ENCODE measurements around the gene ADCY2. TPM values are rescaled to one million over a fixed set of nuclear protein-coding genes. Genes with fewer than 3 reads are reported as not detected.

The ADCY2 gene
- total RNA-seq, 1 experiment from 2014 or later, result not detected

- no peak for DNase-seq
- Histone ChIP-seq H3K36me3 (no peaks in the 10 kb centered on the region), H3K27me3 (no peaks in the 10 kb centered on the region), H3K4me3 (no peak overlapping the region), H3K9me3 (no peaks in the 10 kb centered on the region)
Measured at GRCh38 chr5:7849681-7850394, 453.9 kb downstream of the ADCY2 start.

DNA sequence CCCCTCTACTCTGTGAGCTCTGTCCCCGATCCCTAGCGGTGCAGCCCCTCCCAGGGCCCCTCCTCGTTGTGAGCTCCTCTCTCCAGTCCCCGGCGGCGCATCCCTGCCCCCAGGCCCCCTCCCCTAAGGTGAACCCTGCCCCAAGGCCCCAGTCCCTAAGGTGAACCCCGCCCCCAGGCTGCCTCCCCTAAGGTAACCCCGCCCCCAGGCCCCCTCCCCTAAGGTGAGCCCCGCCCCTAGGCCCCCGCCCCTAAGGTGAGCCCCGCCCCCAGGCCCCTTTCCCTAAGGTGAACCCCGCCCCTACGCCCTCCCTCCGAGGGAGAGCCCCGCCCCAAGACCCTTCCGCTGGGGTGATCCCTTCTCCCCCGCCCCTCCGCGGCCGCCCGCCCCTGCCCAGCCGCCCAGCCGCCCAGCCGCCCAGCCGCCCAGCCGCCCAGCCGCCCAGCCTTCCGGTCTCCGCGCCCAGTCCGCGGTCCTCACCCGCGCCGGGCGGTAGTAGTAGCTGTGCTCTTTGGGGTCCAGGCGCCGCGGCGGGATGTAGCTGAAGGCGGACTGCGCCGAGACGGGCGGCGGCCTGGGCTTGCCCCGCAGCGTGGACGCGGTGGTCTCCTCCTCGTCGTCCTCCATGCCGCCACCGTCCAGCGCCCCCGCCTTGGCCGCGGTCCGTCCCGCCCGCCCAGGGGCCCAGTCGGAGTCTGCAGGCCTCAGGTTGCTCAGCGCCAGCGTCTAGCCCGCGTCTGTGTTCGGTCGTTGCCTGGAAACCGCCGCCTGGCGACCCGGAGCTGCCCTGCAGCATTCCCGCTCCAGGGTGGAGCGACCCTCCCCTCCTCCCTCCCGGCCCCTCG, 454.7 kb downstream of the ADCY2 start, which contains the start of gene CFAP90:
TSS of gene CFAP90 (minus strand) at position 739 of the 845 bp plus-strand sequence. CDS start at position 627, 112 bp downstream.
- Histone ChIP-seq H3K4me3 (peak within 1 kb of the TSS; percentile 46), H3K9me3 (no peaks in the 10 kb centered on the region), H3K27me3 (no peaks in the 10 kb centered on the region), H3K36me3 (no peaks in the 10 kb centered on the region)
- DNase-seq, result peak; percentile 62

DNA sequence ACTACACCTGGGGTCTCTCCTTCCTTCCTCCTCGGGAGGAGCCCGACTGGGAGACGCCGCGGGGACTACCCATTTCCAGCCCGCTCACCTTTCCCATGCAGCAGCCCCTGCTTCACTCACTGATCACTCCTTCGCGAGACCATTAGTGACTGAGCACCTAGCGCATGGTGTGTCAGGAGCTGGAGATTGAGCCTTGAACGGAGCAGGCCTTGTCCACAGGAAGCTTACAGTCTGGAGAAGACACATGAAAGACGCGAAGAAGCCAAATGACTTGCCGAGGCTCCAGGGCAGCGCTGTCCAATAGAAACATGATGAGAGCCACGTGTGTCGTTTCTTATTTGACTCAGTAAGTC, 455.3 kb downstream of the ADCY2 start:
- Histone ChIP-seq H3K27me3 (no peaks in the 10 kb centered on the region), H3K4me3 (peak overlapping the region; percentile 46), H3K9me3 (no peaks in the 10 kb centered on the region), H3K36me3 (no peaks in the 10 kb centered on the region)
- DNase-seq, result no peak

DNA sequence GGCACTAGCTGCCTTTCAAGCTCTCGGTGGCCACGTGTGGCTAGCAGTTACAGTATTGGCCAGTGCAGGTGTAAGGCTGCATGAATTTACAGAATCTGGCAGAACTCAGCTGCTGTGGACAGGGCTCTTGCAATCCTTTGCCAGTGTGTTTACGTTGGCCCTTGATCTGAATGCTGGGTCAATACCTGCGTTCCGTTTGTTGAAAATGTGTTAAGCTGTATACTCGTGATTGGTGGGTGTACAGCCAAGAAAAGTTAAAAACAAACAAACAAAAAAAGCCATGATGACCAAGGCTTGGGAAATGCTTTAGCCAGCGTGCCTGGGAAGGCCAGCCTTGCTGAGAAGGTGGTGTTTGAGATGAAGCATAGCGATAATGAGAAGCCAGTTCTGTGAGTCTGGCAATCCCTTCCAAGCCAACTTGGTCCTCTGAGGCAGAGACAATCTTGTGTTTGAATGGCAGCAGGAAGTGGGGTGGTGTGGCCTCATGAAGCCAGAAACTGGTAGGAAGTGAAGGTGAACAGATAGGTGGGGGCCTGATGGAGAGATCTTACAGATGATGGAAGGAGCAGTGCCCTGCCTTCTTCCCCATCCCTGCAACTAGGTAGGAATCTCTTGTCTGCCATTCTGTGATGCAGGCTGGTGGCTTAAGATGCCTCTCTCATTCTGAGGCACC, 455.8 kb downstream of the ADCY2 start:
- no peak for DNase-seq
- H3K27me3 ChIP-seq, result no peaks in the 10 kb centered on the region
- H3K9me3 ChIP-seq, result no peaks in the 10 kb centered on the region
- no peak overlapping the region for H3K4me3 ChIP-seq
- no peaks in the 10 kb centered on the region for H3K36me3 ChIP-seq

DNA sequence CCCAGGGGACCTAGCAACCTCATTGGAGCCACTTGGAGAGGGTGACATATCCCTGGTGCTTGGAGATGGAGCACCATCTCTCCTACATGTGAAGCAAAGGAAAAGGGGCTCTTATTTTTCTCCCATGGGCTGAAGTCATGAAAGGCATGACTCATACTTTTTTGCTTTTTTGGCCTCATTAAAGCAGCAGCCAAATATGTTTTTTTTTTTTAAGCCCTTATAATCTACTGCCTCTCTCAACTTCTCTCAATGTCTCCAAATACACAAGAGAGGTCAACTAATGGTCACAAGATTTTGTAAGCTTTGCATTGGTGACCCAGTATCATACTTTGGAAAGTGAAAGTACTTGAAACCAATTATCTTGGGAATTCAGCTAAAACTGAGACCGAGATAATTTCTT, 456.6 kb downstream of the ADCY2 start:
- Histone ChIP-seq H3K36me3 (peaks cover 1% of the 10 kb centered on the region; the same call in 1 of the 2 replicates), H3K27me3 (no peaks in the 10 kb centered on the region), H3K4me3 (no peak overlapping the region), H3K9me3 (no peaks in the 10 kb centered on the region)
- no peak for DNase-seq

DNA sequence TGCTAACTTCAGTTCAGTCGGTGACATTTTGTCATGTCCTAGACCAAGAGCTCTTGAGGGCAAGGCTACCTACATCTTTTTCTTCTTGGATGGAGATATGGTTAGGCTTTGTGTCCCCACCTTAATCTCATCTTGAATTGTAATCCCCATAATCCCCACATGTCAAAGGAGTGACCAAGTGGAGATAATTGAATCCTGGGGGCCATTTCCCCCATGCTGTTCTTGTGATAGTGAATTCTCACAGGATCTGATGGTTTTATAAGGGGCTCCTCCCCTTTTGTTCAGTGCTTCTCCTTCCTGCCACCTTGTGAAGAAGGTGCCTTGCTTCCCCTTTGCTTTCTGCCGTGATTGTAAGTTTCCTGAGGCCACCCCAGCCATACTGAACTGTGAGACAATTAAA, 457.1 kb downstream of the ADCY2 start:
- Histone ChIP-seq H3K36me3 (peaks cover 6% of the 10 kb centered on the region), H3K9me3 (no peaks in the 10 kb centered on the region), H3K27me3 (no peaks in the 10 kb centered on the region), H3K4me3 (no peak overlapping the region)
- no peak for DNase-seq

GRCh38 chr5:7855611-7856010, 459.7 kb downstream of the ADCY2 start:
- no peaks in the 10 kb centered on the region for H3K9me3 ChIP-seq
- no peak overlapping the region for H3K4me3 ChIP-seq
- peaks cover 29% of the 10 kb centered on the region for H3K36me3 ChIP-seq
- no peak for DNase-seq
- no peaks in the 10 kb centered on the region for H3K27me3 ChIP-seq

- H3K9me3 ChIP-seq, result no peaks in the 10 kb centered on the region
- DNase-seq, result no peak
- peaks cover 42% of the 10 kb centered on the region for H3K36me3 ChIP-seq
- H3K27me3 ChIP-seq, result no peaks in the 10 kb centered on the region
- no peak overlapping the region for H3K4me3 ChIP-seq
Measured at GRCh38 chr5:7856855-7857254, 460.9 kb downstream of the ADCY2 start.

DNA sequence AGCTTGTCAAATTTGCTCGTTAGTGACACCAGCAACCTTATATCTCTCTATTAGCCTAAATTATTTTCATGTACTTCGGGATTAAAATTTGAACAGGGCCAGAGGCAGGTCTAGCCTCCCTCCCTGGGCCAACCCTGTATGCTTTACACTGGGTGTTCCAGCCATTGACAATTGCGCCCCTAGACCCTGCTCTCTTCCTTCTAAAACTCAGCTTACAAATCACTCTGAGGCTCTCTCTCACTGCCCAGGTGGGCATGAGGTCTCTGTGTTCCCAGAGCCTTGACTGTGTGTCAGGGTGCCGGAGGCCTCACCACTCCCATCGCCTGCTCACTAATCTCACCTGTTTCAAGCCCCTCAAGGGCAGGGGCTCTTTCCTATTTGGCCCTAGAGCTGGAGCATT, 461.4 kb downstream of the ADCY2 start:
- Histone ChIP-seq H3K27me3 (no peaks in the 10 kb centered on the region), H3K9me3 (no peaks in the 10 kb centered on the region), H3K36me3 (peaks cover 47% of the 10 kb centered on the region), H3K4me3 (no peak overlapping the region)
- DNase-seq, result no peak

DNA sequence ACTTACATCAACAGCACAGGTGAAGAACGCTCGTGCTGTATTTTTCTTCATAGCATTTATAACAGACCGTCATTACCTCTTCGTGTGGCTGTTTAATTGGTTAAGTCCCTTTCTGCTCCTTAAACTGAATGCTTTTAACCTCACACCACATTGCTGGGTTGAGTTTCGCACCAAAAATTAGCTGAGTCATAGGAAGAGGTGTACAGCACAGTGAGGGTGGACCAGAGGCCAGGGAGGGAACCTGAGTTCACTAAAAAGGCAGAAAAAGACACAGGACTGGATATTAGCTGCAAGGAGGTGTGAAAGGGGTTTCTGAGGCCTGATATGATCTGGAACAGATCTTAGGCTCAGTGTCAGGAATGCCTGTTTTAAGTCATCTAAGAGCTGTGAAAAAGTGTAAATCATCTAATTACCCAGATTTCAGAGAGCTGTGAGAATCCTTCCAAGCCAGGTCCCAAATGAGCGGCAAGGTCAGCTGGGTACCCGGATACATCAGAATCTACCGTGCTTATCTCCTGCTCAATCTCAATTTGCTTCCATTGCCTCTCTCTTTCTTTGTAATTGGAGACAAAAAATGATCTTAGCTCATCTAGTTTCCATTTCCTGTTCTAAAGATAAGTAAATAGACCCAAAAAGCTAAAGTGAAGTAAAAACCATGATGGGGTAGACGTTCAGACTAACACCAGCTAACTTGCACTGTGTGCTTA, 462.1 kb downstream of the ADCY2 start:
- Histone ChIP-seq H3K36me3 (peaks cover 54% of the 10 kb centered on the region), H3K27me3 (no peaks in the 10 kb centered on the region), H3K4me3 (no peak overlapping the region), H3K9me3 (no peaks in the 10 kb centered on the region)
- DNase-seq, result no peak

DNA sequence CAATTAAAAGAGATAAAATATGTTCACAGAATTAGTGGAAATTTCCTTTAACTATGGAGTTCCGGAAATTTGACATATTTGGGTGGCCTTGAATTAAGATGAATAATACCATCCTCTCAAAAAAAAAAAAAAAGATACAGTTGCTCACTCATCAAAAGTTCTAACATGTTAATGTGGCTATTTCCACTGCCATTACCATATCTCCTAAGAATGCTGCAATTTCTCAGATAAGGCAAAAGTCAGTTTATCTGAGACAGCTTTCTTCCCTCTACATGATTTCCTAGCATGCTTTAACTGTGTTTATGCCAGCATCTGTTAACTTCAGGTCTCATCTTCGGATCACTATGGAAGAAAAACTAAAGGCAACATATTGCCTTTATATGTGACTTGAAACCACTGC, 470.3 kb downstream of the ADCY2 start:
- Histone ChIP-seq H3K27me3 (no peaks in the 10 kb centered on the region), H3K9me3 (no peaks in the 10 kb centered on the region), H3K36me3 (peaks cover 70% of the 10 kb centered on the region), H3K4me3 (no peak overlapping the region)
- DNase-seq, result no peak

GRCh38 chr5:7867260-7867659, 471.3 kb downstream of the ADCY2 start:
- H3K4me3 ChIP-seq, result no peak overlapping the region; the same call in 1 of the 2 replicates
- H3K36me3 ChIP-seq, result peaks cover 70% of the 10 kb centered on the region
- H3K27me3 ChIP-seq, result no peaks in the 10 kb centered on the region

GRCh38 chr5:7868427-7868772, 472.5 kb downstream of the ADCY2 start:
- peaks cover 69% of the 10 kb centered on the region for H3K36me3 ChIP-seq
- H3K9me3 ChIP-seq, result no peaks in the 10 kb centered on the region
- no peak for DNase-seq
- peak overlapping the region; percentile 97 for H3K4me3 ChIP-seq
- H3K27me3 ChIP-seq, result no peaks in the 10 kb centered on the region

More at GRCh38 chr5:7867260-7867659, 471.3 kb downstream of the ADCY2 start:
- DNase-seq, result no peak
- H3K9me3 ChIP-seq, result no peaks in the 10 kb centered on the region

DNA sequence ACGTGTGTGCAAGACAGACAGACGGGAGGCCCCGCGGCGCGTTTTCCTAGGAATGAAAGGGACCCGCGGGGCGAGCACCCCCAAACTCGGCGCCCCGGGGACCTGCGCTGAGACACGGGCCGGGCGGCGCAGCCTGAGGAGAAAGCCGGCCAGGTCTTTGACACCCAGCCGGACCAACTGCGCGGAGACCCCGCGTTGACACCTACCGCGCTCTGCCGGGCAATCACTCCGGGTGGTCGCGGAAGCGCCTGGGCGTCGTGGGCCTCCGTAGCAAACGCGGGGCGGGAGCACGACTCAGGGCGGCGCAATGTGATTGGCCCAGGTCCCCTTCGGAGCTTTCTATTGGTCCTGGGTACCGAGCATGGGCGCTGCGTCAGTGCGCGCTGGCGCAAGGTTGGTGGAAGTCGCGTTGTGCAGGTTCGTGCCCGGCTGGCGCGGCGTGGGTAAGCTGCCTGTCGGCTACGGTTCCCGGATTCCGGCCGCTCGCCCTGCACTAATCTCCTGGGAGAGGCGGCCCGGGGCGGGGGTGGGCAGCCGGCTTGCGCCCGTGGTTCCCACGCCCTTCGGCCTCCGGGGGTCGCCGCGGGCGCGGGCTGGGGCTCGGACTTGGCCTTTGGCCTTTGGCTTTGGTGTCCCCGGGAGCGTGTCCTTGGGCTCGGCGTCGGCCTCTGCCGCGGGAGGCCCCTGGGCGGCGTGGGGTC, 473.0 kb downstream of the ADCY2 start, which contains the start of the genes FASTKD3 and MTRR:
TSS of gene FASTKD3 (minus strand) at position 259 of the 701 bp plus-strand sequence. CDS start 948 bp downstream, outside the sequence.
TSS of gene MTRR (plus strand) at position 376 of the 701 bp plus-strand sequence. CDS start 1,647 bp downstream, outside the sequence.
- Histone ChIP-seq H3K27me3 (no peaks in the 10 kb centered on the region), H3K36me3 (peaks cover 69% of the 10 kb centered on the region), H3K9me3 (no peaks in the 10 kb centered on the region), H3K4me3 (peak within 1 kb of the TSS; percentile 97)
- DNase-seq, result peak; percentile 97

- peak overlapping the region; percentile 97 for H3K4me3 ChIP-seq
- H3K27me3 ChIP-seq, result no peaks in the 10 kb centered on the region
- H3K9me3 ChIP-seq, result no peaks in the 10 kb centered on the region
- H3K36me3 ChIP-seq, result peaks cover 67% of the 10 kb centered on the region
- DNase-seq, result peak; percentile 37
Measured at GRCh38 chr5:7869474-7870136, 473.7 kb downstream of the ADCY2 start.
